Ascending aorta (tissue), 2 donors: ENCODE results near the gene ZNF511. TPM values are rescaled to one million over a fixed set of nuclear protein-coding genes. Genes with fewer than 3 reads are reported as not detected.

Source experiments
- DNase-seq, 2 donors: peaks; one replicate each; pipeline ENCODE4 v3.0.0-alpha.2; 2019; ENCODE audit warnings: low spot score in 2 of 2
- H3K27ac ChIP-seq, 2 donors: fragments of 200-600 bp; sonication (generic); one replicate each; pipeline ENCODE4 v1.5.1; 2016 to 2017; ENCODE audit warnings: mild to moderate bottlenecking in 1 of 2
- H3K27me3 ChIP-seq: fragments of 200-600 bp; sonication (generic); one replicate; pipeline ENCODE4 v1.5.1; 2017
- H3K36me3 ChIP-seq, 2 donors: fragments of 200-600 bp; sonication (generic); one replicate each; pipeline ENCODE4 v1.5.1; 2016
- H3K4me1 ChIP-seq, 2 donors: fragments of 200-600 bp; sonication (generic); one replicate each; pipeline ENCODE4 v1.5.1; 2016 to 2017; ENCODE audit warnings: mild to moderate bottlenecking in 1 of 2
- H3K4me3 ChIP-seq, 2 donors: fragments of 200-600 bp; sonication (generic); one replicate each; pipeline ENCODE4 v1.5.1; 2016 to 2017; ENCODE audit warnings: mild to moderate bottlenecking in 1 of 2
- H3K9me3 ChIP-seq, 2 donors: fragments of 200-600 bp; sonication (generic); one replicate each; pipeline ENCODE4 v1.5.1; 2016
- CTCF ChIP-seq, 3 experiments: fragments of 200-600 bp in 2 of 3; fragments of 450-650 bp in 1 of 3; sonication (generic) in 2 of 3; IDR thresholded peaks; one replicate each; pipeline ENCODE4 v1.5.1; 2016 to 2019; ENCODE audit warnings: antibody characterized with exemption in 3 of 3, mild to moderate bottlenecking in 1 of 3, moderate library complexity in 1 of 3
- intact Hi-C: fragments of 100-400 bp; cut with DNase I; formaldehyde crosslinking; loops from one replicate; pipeline ENCODE4 v1.15.1; 2023
- total RNA-seq: library from RNA; depleted of rRNA; stranded (reverse); fragments of >200 nt; gene quantifications from one replicate; pipeline ENCODE4 v1.1.0, GENCODE V29; 2016

ZNF511 gene
- total RNA-seq, 1 donor from 2014 or later: 51.8 TPM

DNA sequence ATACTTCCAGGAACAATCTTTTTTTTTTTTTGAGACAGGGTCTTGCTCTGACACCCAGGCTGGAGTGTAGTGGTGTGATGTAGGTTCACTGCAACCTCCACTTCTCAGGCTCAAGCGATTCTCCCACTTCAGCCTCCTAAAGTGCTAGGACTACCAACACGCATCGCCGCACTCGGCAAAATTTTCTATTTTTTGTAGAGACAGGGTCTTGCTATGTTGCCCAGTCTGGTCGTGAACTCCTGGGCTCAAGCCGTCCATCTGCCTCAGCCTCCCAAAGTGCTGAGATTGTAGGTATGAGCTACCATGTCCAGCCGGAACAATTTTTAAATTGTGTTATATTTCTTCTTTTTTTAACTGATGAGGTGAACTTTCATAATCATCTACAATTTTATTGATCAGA lies 2.1 kb downstream of the ZNF511 start:
- no peak for TF ChIP-seq CTCF (IDR thresholded peaks at IDR 0.05)
- Histone ChIP-seq H3K27ac (no peak overlapping the region), H3K4me3 (no peak overlapping the region), H3K36me3 (peaks cover 19 to 22% of the 10 kb centered on the region in 2 donors), H3K4me1 (peaks cover 2 to 22% of the 10 kb centered on the region in 2 donors), H3K27me3 (no peaks in the 10 kb centered on the region), H3K9me3 (no peaks in the 10 kb centered on the region)
- intact Hi-C loops: no loop called here
- no peak for DNase-seq

GRCh38 chr10:133311570-133311969 lies 2.9 kb downstream of the ZNF511 start:
- Histone ChIP-seq H3K9me3 (no peaks in the 10 kb centered on the region), H3K27ac (no peak overlapping the region), H3K4me1 (peaks cover 2 to 17% of the 10 kb centered on the region in 2 donors), H3K4me3 (no peak overlapping the region), H3K27me3 (no peaks in the 10 kb centered on the region), H3K36me3 (peaks cover 19 to 22% of the 10 kb centered on the region in 2 donors)
- no peak for DNase-seq
- intact Hi-C loops: no loop called here
- TF ChIP-seq CTCF (IDR thresholded peaks at IDR 0.05): no peak

DNA sequence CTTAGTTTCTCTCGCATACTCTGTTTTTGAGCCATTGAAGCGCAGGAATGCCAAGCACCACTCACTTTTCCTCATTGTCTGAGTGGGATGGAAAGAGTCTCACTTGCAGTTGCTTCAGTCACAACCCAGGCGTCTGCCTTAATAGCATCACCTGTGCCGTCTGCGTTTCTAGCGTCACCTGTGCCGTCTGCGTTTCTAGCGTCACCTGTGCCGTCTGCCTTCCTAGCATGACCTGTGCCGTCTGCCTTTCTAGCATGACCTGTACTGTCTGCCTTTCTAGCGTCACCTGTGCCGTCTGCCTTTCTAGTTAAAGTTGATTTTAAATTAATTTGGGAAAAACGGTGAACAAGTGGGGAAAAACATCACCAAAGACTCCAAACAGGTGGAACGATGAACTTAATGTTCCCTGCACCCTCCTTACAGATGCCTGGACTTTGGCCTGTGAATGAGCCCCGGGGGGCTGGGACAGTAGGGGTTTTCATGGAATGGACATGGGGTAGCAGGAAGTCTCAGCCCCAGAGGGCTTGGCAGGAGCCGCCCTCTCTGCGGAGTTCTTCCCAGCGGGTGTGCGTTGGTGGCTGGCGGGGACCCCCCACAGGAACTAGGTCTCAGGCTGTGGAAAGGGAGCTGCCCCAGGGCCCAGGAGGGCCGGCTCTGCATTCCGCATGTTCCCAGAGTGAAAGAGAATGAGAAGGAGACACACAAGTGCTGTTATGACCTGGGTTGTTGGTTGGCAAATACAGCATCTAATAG lies 3.5 kb downstream of the ZNF511 start:
- Histone ChIP-seq H3K27ac (no peak overlapping the region), H3K4me3 (no peak overlapping the region), H3K4me1 (peaks cover 2 to 10% of the 10 kb centered on the region in 2 donors), H3K27me3 (no peaks in the 10 kb centered on the region), H3K9me3 (no peaks in the 10 kb centered on the region), H3K36me3 (peaks cover 19 to 22% of the 10 kb centered on the region in 2 donors)
- no peak for TF ChIP-seq CTCF (IDR thresholded peaks at IDR 0.05)
- intact Hi-C loops: no loop called here
- DNase-seq: no peak

DNA sequence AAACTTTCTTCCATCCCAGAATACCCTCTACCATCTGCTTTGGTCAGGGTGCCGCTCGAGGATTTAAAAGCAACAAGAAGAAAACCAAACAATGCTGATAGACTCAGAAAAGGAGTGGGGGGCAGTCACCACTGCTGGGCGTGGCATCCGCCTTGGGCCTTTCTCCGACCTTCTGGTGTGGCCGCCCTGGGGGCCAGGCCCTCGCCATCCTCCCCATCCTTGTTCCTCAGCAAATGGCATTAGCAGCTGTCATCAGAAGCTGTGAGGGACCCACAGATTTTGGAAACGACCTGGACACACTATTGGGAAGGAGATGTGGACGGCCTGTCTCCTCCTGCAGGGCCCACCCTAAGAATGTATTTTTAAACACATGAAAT lies 4.0 kb downstream of the ZNF511 start:
- H3K27me3 ChIP-seq: no peaks in the 10 kb centered on the region
- peaks cover 19 to 22% of the 10 kb centered on the region in 2 donors for H3K36me3 ChIP-seq
- peaks cover 0 to 5% of the 10 kb centered on the region in 2 donors for H3K4me1 ChIP-seq
- no peak overlapping the region for H3K4me3 ChIP-seq
- no peak for DNase-seq
- intact Hi-C loops: no loop called here
- H3K27ac ChIP-seq: no peak overlapping the region
- no peaks in the 10 kb centered on the region for H3K9me3 ChIP-seq
- no peak for TF ChIP-seq CTCF (IDR thresholded peaks at IDR 0.05)

DNA sequence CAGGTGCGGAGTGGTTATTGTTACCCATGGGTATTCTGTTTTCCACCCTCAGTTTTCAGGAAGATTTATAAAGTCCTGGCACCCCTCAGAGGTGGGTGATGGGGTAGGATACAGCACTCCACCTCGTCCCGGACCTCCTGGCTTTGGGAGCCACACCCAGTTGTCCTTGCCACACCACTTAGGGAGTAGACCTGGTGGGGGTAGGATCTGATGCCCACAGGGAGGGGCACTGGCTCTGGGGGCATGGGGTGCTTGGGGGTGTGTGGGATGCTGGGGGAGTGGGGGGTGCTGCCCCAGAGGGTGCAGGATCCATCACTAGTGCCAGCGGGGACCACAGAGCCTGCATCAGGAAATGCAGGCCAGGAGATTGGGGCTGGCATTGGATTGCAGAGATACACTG lies 4.5 kb downstream of the ZNF511 start:
- TF ChIP-seq CTCF (IDR thresholded peaks at IDR 0.05): no peak
- no peak overlapping the region for H3K27ac ChIP-seq
- H3K36me3 ChIP-seq: peaks cover 19 to 22% of the 10 kb centered on the region in 2 donors
- H3K4me3 ChIP-seq: no peak overlapping the region
- H3K27me3 ChIP-seq: no peaks in the 10 kb centered on the region
- no peak for DNase-seq
- peaks cover 0 to 3% of the 10 kb centered on the region in 2 donors for H3K4me1 ChIP-seq
- no peaks in the 10 kb centered on the region for H3K9me3 ChIP-seq
- intact Hi-C loops: no loop called here
